Measurements from ENCODE around the gene TRAPPC14. TPM values are rescaled to one million over a fixed set of nuclear protein-coding genes. Genes with fewer than 3 reads are reported as not detected.
A peak's percentile ranks its signal among the peaks of the same experiment; 100 is the strongest.

TRAPPC14 gene
- total RNA-seq, 1 donor from 2014 or later, result 39.2 TPM

- Mint-ChIP-seq H3K9me3 (no peaks in the 10 kb centered on the region), H3K36me3 (ENCODE audit: low read depth) (peaks cover 4% of the 10 kb centered on the region), H3K27me3 (peaks cover 7% of the 10 kb centered on the region), H3K27ac (peak overlapping the region; percentile 31), H3K4me1 (peaks cover 68% of the 10 kb centered on the region), H3K4me3 (peak overlapping the region; percentile 81)
- no peak for DNase-seq
- intact Hi-C loops (cut with micrococcal nuclease), result loop anchor here (1.0 to 2.0 kb wide), 2 partner anchors 10 to 41 kb away; partner anchors contain the start of gene TRAPPC14
Measured at GRCh38 chr7:100167912-100168323, 9.4 kb upstream of the TRAPPC14 start.

GRCh38 chr7:100166970-100167911, 8.7 kb upstream of the TRAPPC14 start:
- intact Hi-C loops (cut with micrococcal nuclease), result loop anchor here (2.0 kb wide), 1 partner anchor 42 kb away; no protein-coding TSS in a partner anchor
- peaks cover 7% of the 10 kb centered on the region for H3K27me3 Mint-ChIP-seq
- H3K36me3 Mint-ChIP-seq (ENCODE audit: low read depth), result peaks cover 4% of the 10 kb centered on the region
- no peaks in the 10 kb centered on the region for H3K9me3 Mint-ChIP-seq
- peaks cover 71% of the 10 kb centered on the region for H3K4me1 Mint-ChIP-seq
- no peak for DNase-seq
- peak overlapping the region; percentile 81 for H3K4me3 Mint-ChIP-seq
- peak overlapping the region; percentile 65 for H3K27ac Mint-ChIP-seq

GRCh38 chr7:100166317-100166940, 7.9 kb upstream of the TRAPPC14 start:
- H3K4me1 Mint-ChIP-seq, result peaks cover 71% of the 10 kb centered on the region
- no peaks in the 10 kb centered on the region for H3K9me3 Mint-ChIP-seq
- H3K4me3 Mint-ChIP-seq, result peak overlapping the region; percentile 81
- H3K36me3 Mint-ChIP-seq (ENCODE audit: low read depth), result peaks cover 2% of the 10 kb centered on the region
- intact Hi-C loops (cut with micrococcal nuclease), result loop anchor here (2.0 kb wide), 1 partner anchor 42 kb away; no protein-coding TSS in a partner anchor
- peak overlapping the region; percentile 65 for H3K27ac Mint-ChIP-seq
- peaks cover 5% of the 10 kb centered on the region for H3K27me3 Mint-ChIP-seq
- DNase-seq, result peak; percentile 82

- H3K27ac Mint-ChIP-seq, result no peak overlapping the region
- DNase-seq, result no peak
- no peaks in the 10 kb centered on the region for H3K27me3 Mint-ChIP-seq
- peak overlapping the region; percentile 50 for H3K4me3 Mint-ChIP-seq
- no peaks in the 10 kb centered on the region for H3K9me3 Mint-ChIP-seq
- H3K36me3 Mint-ChIP-seq (ENCODE audit: low read depth), result no peaks in the 10 kb centered on the region
- intact Hi-C loops (cut with micrococcal nuclease), result no loop called here
- H3K4me1 Mint-ChIP-seq, result peaks cover 58% of the 10 kb centered on the region
Measured at GRCh38 chr7:100163871-100164270, 5.3 kb upstream of the TRAPPC14 start.

- no peaks in the 10 kb centered on the region for H3K9me3 Mint-ChIP-seq
- H3K36me3 Mint-ChIP-seq (ENCODE audit: low read depth), result no peaks in the 10 kb centered on the region
- peak overlapping the region; percentile 71 for H3K27ac Mint-ChIP-seq
- peak overlapping the region; percentile 50 for H3K4me3 Mint-ChIP-seq
- intact Hi-C loops (cut with micrococcal nuclease), result no loop called here
- DNase-seq, result peak; percentile 73
- no peaks in the 10 kb centered on the region for H3K27me3 Mint-ChIP-seq
- peaks cover 51% of the 10 kb centered on the region for H3K4me1 Mint-ChIP-seq
Measured at GRCh38 chr7:100163006-100163531, 4.5 kb upstream of the TRAPPC14 start.

- H3K4me1 Mint-ChIP-seq, result peaks cover 40% of the 10 kb centered on the region
- H3K4me3 Mint-ChIP-seq, result no peak overlapping the region
- no peaks in the 10 kb centered on the region for H3K27me3 Mint-ChIP-seq
- H3K36me3 Mint-ChIP-seq (ENCODE audit: low read depth), result peaks cover 20% of the 10 kb centered on the region
- H3K9me3 Mint-ChIP-seq, result no peaks in the 10 kb centered on the region
- H3K27ac Mint-ChIP-seq, result no peak overlapping the region
- no peak for DNase-seq
- intact Hi-C loops (cut with micrococcal nuclease), result no loop called here
Measured at GRCh38 chr7:100160067-100160466, 1.5 kb upstream of the TRAPPC14 start.

GRCh38 chr7:100159099-100159623, 638 bp upstream of the TRAPPC14 start:
- Mint-ChIP-seq H3K4me1 (peaks cover 39% of the 10 kb centered on the region), H3K27me3 (no peaks in the 10 kb centered on the region), H3K36me3 (ENCODE audit: low read depth) (peaks cover 22% of the 10 kb centered on the region), H3K9me3 (no peaks in the 10 kb centered on the region), H3K27ac (peak overlapping the region; percentile 78), H3K4me3 (peak overlapping the region; percentile 85)
- intact Hi-C loops (cut with micrococcal nuclease), result loop anchor here (2.0 kb wide), 1 partner anchor 58 kb away; the partner anchor contains the start of genes AP4M1 and MCM7
- DNase-seq, result no peak

- H3K27ac Mint-ChIP-seq, result peak overlapping the region; percentile 73
- intact Hi-C loops (cut with micrococcal nuclease), result loop anchor here (1.0 to 2.0 kb wide), 3 partner anchors 9 to 57 kb away; partner anchors contain the start of genes AP4M1, GAL3ST4, LAMTOR4 and MCM7
Measured at GRCh38 chr7:100157334-100158228, 942 bp downstream of the TRAPPC14 start.

GRCh38 chr7:100157069-100157333, 1.5 kb downstream of the TRAPPC14 start:
- H3K27me3 Mint-ChIP-seq, result no peaks in the 10 kb centered on the region
- peaks cover 35% of the 10 kb centered on the region for H3K4me1 Mint-ChIP-seq
- H3K9me3 Mint-ChIP-seq, result no peaks in the 10 kb centered on the region
- intact Hi-C loops (cut with micrococcal nuclease), result no loop called here
- H3K27ac Mint-ChIP-seq, result peak overlapping the region; percentile 73
- no peak for DNase-seq
- peak overlapping the region; percentile 79 for H3K4me3 Mint-ChIP-seq
- peaks cover 37% of the 10 kb centered on the region for H3K36me3 Mint-ChIP-seq (ENCODE audit: low read depth)

More at GRCh38 chr7:100157334-100158228, 942 bp downstream of the TRAPPC14 start:
- peaks cover 32% of the 10 kb centered on the region for H3K36me3 Mint-ChIP-seq (ENCODE audit: low read depth)
- no peaks in the 10 kb centered on the region for H3K27me3 Mint-ChIP-seq
- DNase-seq, result no peak
- no peaks in the 10 kb centered on the region for H3K9me3 Mint-ChIP-seq
- H3K4me3 Mint-ChIP-seq, result peak overlapping the region; percentile 79
- H3K4me1 Mint-ChIP-seq, result peaks cover 30% of the 10 kb centered on the region

- peak overlapping the region; percentile 73 for H3K27ac Mint-ChIP-seq
- H3K27me3 Mint-ChIP-seq, result no peaks in the 10 kb centered on the region
- peaks cover 37% of the 10 kb centered on the region for H3K4me1 Mint-ChIP-seq
- intact Hi-C loops (cut with micrococcal nuclease), result no loop called here
- H3K9me3 Mint-ChIP-seq, result no peaks in the 10 kb centered on the region
- no peak for DNase-seq
- peak overlapping the region; percentile 79 for H3K4me3 Mint-ChIP-seq
- H3K36me3 Mint-ChIP-seq (ENCODE audit: low read depth), result peaks cover 41% of the 10 kb centered on the region
Measured at GRCh38 chr7:100156331-100157068, 2.0 kb downstream of the TRAPPC14 start.

- Mint-ChIP-seq H3K4me3 (no peak overlapping the region), H3K36me3 (ENCODE audit: low read depth) (peaks cover 41% of the 10 kb centered on the region), H3K9me3 (no peaks in the 10 kb centered on the region), H3K27me3 (no peaks in the 10 kb centered on the region), H3K4me1 (peaks cover 37% of the 10 kb centered on the region), H3K27ac (no peak overlapping the region)
- intact Hi-C loops (cut with micrococcal nuclease), result no loop called here
- DNase-seq, result no peak
Measured at GRCh38 chr7:100155553-100156317, 2.8 kb downstream of the TRAPPC14 start.

Measured in activated CD4-positive, alpha-beta T cell treated with anti-CD3 and anti-CD28 coated beads, Interleukin-2, amount 10 ng/mL, durations not matched to agents 24 days and 14 days (primary cell).